Right lobe of liver (tissue), 6 donors: ENCODE measurements around the gene CBL. TPM values are rescaled to one million over a fixed set of nuclear protein-coding genes. Genes with fewer than 3 reads are reported as not detected.

Experiments
- ATAC-seq, 4 donors: fragments of 200-7000 bp; cut with Tn5 transposase; one replicate each; pipeline ENCODE4 v1.9.1; 2020; ENCODE audit warnings: mild to moderate bottlenecking in 4 of 4, moderate library complexity in 4 of 4
- DNase-seq, 3 donors: peaks; one replicate each; pipeline ENCODE4 v3.0.0-alpha.2; 2020
- H3K27ac ChIP-seq, 3 donors: fragments of 200-600 bp; one replicate each; pipeline ENCODE4 v1.8.0; 2022
- H3K27me3 ChIP-seq, 2 donors: fragments of 200-600 bp; one replicate each; pipeline ENCODE4 v1.8.0; 2022
- H3K36me3 ChIP-seq, 4 donors: fragments of 200-600 bp; sonication (generic) in 1 of 4; one replicate each; pipeline versions ENCODE4 v1.5.1 to v1.8.0; 2017 to 2022; ENCODE audit warnings: control low read depth in 1 of 4
- H3K4me1 ChIP-seq, 4 donors: fragments of 200-600 bp; sonication (generic) in 1 of 4; one replicate each; pipeline versions ENCODE4 v1.5.1 to v1.8.0; 2017 to 2022; ENCODE audit warnings: control low read depth in 1 of 4
- H3K4me3 ChIP-seq, 3 donors: fragments of 200-600 bp; one replicate each; pipeline ENCODE4 v1.8.0; 2022
- H3K9me3 ChIP-seq, 4 donors: fragments of 200-600 bp; sonication (generic) in 1 of 4; one replicate each; pipeline versions ENCODE4 v1.5.1 to v1.8.0; 2017 to 2022; ENCODE audit warnings: control low read depth in 1 of 4
- CTCF ChIP-seq, 4 donors: fragments of 200-600 bp in 3 of 4; fragments of 450-650 bp in 1 of 4; IDR thresholded peaks; one replicate each; pipeline versions ENCODE4 v1.5.1 to v1.8.0; 2016 to 2022; ENCODE audit warnings: antibody characterized with exemption in 4 of 4, mild to moderate bottlenecking in 2 of 4
- POLR2A ChIP-seq: fragments of 450-650 bp; IDR thresholded peaks from one replicate; pipeline ENCODE4 v1.6.1; 2017; ENCODE audit warnings: antibody characterized with exemption, mild to moderate bottlenecking
- WGBS: methylation state at CpG from one replicate; pipeline ENCODE4 v1.1.6; 2018; ENCODE audit warnings: low coverage, low lambda C conversion rate; ENCODE audit not compliant: insufficient coverage; ENCODE audit errors: missing lambda C conversion rate; 5-methylcytosine and 5-hydroxymethylcytosine counted together
- intact Hi-C, 2 donors: fragments of 100-400 bp; cut with DNase I; formaldehyde crosslinking; loops; one replicate each; pipeline versions ENCODE4 v1.11.2 to v1.14.1; 2022
- long read RNA-seq: library from polyadenylated mRNA; unstranded; transcript quantifications from one replicate; pipeline ENCODE4 v2.0.0, GENCODE V29; 2019
- total RNA-seq, 6 experiments: library from RNA; depleted of rRNA in 2 of 6; stranded (reverse); fragments of >200 nt in 2 of 6; fragmentation: NEBNext Ultra II Directional in 3 of 6; extraction: Animal tissue kit (Norgen Biotek cat#: 25700) in 3 of 6; gene quantifications; one replicate each; pipeline versions ENCODE4 v1.1.0 to v1.2.4, GENCODE V29; 2016 to 2023
- donor health status: DM: no; HTN: yes; CAD: no.
- donor health status: DM: no; HTN: no; CAD: no.
- donor health status: DM: no; HTN: no; CAD: no.
- donor health status: DM: no; HTN: yes; CAD: no.
- donor health status: DM: no; HTN: yes; CAD: no.

CBL gene
- total RNA-seq, result 1 to 10 TPM; 3.1 to 7.1 (median 4.6) TPM
- long read RNA-seq, result 0 reads

DNA sequence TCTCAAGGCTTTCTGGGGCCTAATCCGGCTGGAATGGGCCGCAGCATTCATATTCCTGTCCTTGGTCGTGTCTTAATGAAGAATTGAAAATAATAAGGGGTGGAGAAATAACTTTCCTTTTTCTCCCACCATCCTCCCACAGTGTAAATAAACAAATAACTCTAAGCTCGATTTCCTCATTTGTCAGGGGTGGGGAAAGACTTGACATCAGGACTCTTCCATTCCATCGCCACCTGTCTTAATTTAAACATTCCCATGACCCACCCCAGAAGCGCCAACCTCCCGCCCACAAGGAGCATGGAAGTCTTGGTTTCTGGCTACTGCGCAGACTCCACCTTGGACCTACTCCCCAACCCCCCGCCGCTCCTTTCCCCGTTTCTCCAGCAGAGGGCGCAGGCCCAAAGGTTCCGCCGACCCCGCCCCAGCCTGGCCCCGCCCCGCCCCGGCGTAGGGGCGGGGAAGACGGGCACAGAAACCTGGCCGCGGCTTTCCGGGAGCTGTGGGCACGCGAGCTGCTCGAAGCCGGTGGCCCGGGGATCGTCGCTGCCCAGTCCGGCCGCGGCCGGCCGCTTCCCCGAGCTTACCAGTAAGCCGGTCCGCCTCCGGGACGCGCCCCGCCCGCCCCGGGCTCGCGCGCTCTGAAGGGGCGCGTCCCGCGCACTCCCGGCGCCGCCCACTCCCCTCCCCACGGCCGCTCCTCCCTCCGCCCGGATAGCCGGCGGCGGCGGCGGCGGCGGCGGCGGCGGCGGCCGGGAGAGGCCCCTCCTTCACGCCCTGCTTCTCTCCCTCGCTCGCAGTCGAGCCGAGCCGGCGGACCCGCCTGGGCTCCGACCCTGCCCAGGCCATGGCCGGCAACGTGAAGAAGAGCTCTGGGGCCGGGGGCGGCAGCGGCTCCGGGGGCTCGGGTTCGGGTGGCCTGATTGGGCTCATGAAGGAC is at the start of gene CBL:
Gene CBL, plus strand, starts transcription at position 766 of the 937 bp plus-strand sequence. Its CDS starts 79 bp downstream, at position 845.
- TF ChIP-seq POLR2A (peak; percentile 71), CTCF (IDR thresholded peaks at IDR 0.05) (peak; percentile 75 to 95 (median 85))
- no peaks in the 10 kb centered on the region for H3K9me3 ChIP-seq
- peak within 1 kb of the TSS; percentile 74 to 90 (median 79) for H3K27ac ChIP-seq
- H3K4me1 ChIP-seq, result peaks cover 0 to 10% (median 0%) of the 10 kb centered on the region in 4 donors
- H3K27me3 ChIP-seq, result no peaks in the 10 kb centered on the region
- peak; percentile 95 to 97 (median 96) for ATAC-seq
- WGBS, result 1% methylated on average over 26 of the region's 88 CpGs
- peak within 1 kb of the TSS; percentile 75 to 98 (median 93) for H3K4me3 ChIP-seq
- peak; percentile 94 to 96 (median 95) for DNase-seq
- no peaks in the 10 kb centered on the region for H3K36me3 ChIP-seq
- intact Hi-C loops, result loop anchor here in 1 of 2 donors (10.0 kb wide), 1 partner anchor 51 kb away; no protein-coding TSS in a partner anchor

DNA sequence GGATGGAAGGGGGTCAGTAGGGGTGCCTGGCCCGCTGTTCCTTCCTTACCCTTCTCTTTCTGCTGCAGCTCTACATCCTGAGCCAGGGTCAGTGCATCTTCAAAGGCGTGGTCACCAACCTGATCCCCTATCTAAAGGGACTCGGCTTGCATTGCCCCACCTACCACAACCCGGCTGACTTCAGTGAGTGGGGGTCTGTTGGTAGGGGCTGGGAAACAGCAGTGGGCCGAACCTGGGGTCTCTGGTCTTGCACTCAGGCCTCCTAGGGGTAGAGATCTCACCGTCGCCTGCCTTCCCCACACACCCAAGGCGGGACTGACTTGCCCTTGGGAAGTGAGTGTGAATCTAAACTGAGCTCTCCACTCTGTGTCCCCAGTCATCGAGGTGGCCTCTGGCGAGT is 49.6 kb upstream of the CBL start:
- Histone ChIP-seq H3K9me3 (no peaks in the 10 kb centered on the region), H3K4me3 (no peak overlapping the region), H3K27me3 (no peaks in the 10 kb centered on the region), H3K4me1 (no peaks in the 10 kb centered on the region), H3K27ac (no peak overlapping the region), H3K36me3 (no peaks in the 10 kb centered on the region)
- intact Hi-C loops, result loop anchor here in 1 of 2 donors (10.0 kb wide), 1 partner anchor 48 kb away; the partner anchor contains the start of gene CBL
- 73% methylated on average over 3 of the region's 10 CpGs for WGBS
- DNase-seq, result no peak
- no peak for ATAC-seq
- TF ChIP-seq CTCF (IDR thresholded peaks at IDR 0.05) (no peak), POLR2A (no peak)

DNA sequence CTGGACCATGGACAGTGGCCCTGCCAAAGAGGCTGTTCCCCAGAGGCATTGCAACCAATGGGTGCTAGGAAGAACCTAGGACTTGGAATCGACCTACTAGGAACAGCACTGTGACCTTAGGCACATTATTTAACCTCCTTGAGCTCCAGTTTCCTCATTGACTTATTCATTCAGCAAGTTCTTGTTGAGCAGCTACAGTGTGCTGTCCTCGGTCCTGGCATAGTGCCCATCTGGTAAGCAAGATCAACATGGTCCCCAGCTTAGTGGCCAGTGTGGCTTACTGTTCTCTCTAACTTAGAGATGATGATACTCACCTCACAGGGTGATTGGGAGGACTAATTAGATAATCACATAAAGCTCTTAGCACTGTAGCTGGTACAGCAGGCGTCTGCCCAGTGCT is 49.1 kb upstream of the CBL start:
- Histone ChIP-seq H3K4me1 (no peaks in the 10 kb centered on the region), H3K9me3 (no peaks in the 10 kb centered on the region), H3K4me3 (no peak overlapping the region), H3K27me3 (no peaks in the 10 kb centered on the region), H3K36me3 (no peaks in the 10 kb centered on the region), H3K27ac (no peak overlapping the region)
- no peak for DNase-seq
- ATAC-seq, result peak in 3 of 4 donors; percentile 35 to 40 (median 36)
- TF ChIP-seq CTCF (IDR thresholded peaks at IDR 0.05), result no peak
- no peak for TF ChIP-seq POLR2A
- intact Hi-C loops, result loop anchor here in 1 of 2 donors (10.0 kb wide), 1 partner anchor 48 kb away; the partner anchor contains the start of gene CBL
- WGBS, result 37% methylated on average over 2 of the region's 3 CpGs

- DNase-seq (no peak), ATAC-seq (no peak)
- intact Hi-C loops, result loop anchor here in 1 of 2 donors (10.0 kb wide), 1 partner anchor 46 kb away; the partner anchor contains the start of gene CBL
- Histone ChIP-seq H3K4me3 (no peak overlapping the region), H3K27me3 (no peaks in the 10 kb centered on the region), H3K9me3 (no peaks in the 10 kb centered on the region), H3K27ac (no peak overlapping the region), H3K36me3 (no peaks in the 10 kb centered on the region), H3K4me1 (no peaks in the 10 kb centered on the region)
- no peak for TF ChIP-seq POLR2A
- TF ChIP-seq CTCF (IDR thresholded peaks at IDR 0.05), result no peak
- 93% methylated on average over 5 of the region's 13 CpGs for WGBS
Observed at GRCh38 chr11:119158467-119158866, 47.7 kb upstream of the CBL start.
